ENCODE measurements around the gene TNFRSF11A.

TNFRSF11A gene

DNA sequence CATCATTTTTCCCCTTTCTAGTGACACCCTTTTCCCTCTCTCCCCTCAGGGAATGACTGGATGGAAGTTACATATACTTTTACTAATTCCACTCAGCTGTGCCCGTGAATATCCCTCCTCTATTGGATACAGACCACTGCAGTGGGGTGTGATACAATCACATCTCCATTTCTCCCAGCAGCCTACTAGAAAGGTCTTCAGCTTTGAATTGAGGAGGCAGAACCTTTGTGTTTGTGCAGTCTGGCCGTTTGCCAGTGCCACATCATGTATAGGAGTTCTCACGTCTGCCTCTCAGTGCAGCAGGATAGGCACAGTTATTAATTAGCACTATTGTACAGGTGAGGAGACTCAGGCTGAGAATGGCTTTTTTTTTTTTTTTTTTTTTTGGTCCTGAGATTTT, 16.4 kb downstream of the TNFRSF11A start:
- no peak for TF ChIP-seq POLR2AphosphoS5 (IDR thresholded peaks at IDR 0.05; ENCODE audit: low read depth)
- TF ChIP-seq SPI1 (IDR thresholded peaks at IDR 0.05; ENCODE audit: borderline replicate concordance, low read depth): no peak
- TF ChIP-seq, protein P1, sequence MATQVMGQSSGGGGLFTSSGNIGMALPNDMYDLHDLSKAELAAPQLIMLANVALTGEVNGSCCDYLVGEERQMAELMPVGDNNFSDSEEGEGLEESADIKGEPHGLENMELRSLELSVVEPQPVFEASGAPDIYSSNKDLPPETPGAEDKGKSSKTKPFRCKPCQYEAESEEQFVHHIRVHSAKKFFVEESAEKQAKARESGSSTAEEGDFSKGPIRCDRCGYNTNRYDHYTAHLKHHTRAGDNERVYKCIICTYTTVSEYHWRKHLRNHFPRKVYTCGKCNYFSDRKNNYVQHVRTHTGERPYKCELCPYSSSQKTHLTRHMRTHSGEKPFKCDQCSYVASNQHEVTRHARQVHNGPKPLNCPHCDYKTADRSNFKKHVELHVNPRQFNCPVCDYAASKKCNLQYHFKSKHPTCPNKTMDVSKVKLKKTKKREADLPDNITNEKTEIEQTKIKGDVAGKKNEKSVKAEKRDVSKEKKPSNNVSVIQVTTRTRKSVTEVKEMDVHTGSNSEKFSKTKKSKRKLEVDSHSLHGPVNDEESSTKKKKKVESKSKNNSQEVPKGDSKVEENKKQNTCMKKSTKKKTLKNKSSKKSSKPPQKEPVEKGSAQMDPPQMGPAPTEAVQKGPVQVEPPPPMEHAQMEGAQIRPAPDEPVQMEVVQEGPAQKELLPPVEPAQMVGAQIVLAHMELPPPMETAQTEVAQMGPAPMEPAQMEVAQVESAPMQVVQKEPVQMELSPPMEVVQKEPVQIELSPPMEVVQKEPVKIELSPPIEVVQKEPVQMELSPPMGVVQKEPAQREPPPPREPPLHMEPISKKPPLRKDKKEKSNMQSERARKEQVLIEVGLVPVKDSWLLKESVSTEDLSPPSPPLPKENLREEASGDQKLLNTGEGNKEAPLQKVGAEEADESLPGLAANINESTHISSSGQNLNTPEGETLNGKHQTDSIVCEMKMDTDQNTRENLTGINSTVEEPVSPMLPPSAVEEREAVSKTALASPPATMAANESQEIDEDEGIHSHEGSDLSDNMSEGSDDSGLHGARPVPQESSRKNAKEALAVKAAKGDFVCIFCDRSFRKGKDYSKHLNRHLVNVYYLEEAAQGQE (IDR thresholded peaks at IDR 0.05; ENCODE audit: insufficient replicate concordance, low read depth): no peak
- TF ChIP-seq GABPA (IDR thresholded peaks at IDR 0.05; ENCODE audit: low read depth): no peak
- TF ChIP-seq, protein P2, sequence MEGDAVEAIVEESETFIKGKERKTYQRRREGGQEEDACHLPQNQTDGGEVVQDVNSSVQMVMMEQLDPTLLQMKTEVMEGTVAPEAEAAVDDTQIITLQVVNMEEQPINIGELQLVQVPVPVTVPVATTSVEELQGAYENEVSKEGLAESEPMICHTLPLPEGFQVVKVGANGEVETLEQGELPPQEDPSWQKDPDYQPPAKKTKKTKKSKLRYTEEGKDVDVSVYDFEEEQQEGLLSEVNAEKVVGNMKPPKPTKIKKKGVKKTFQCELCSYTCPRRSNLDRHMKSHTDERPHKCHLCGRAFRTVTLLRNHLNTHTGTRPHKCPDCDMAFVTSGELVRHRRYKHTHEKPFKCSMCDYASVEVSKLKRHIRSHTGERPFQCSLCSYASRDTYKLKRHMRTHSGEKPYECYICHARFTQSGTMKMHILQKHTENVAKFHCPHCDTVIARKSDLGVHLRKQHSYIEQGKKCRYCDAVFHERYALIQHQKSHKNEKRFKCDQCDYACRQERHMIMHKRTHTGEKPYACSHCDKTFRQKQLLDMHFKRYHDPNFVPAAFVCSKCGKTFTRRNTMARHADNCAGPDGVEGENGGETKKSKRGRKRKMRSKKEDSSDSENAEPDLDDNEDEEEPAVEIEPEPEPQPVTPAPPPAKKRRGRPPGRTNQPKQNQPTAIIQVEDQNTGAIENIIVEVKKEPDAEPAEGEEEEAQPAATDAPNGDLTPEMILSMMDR (IDR thresholded peaks at IDR 0.05; ENCODE audit: insufficient read depth, low read length): no peak
- DNase-seq (ENCODE audit: low read depth in 1 of 2, low spot score in 1 of 2): no peak
- no peak overlapping the region for H3K27ac ChIP-seq (replicated peaks)
- no peak overlapping the region for H3K4me3 ChIP-seq (replicated peaks; ENCODE audit: insufficient read depth, low read length)
- peaks cover 10% of the 10 kb centered on the region for H3K27me3 ChIP-seq (ENCODE audit: insufficient read depth, poor library complexity, severe bottlenecking)

DNA sequence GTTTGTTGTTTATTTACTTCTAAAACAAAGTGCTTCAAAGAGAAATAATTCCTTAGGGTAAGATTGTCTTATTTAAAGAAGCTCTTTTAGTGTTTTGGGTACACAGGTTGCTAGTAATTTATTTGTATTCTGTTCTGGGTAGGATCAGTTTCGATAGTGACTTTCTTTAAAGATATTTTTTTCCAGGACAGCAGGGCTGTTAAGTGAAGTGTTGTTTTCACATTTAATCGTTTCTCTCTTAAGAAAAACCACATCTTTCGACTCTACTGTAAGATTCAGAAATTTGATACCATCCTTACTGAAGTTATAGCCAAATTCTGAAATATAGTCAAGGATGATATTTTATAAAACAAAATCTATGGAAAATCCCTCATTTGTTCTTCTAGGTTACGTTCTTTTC, 17.8 kb downstream of the TNFRSF11A start:
- no peak for DNase-seq (ENCODE audit: low read depth in 1 of 2, low spot score in 1 of 2)
- TF ChIP-seq GABPA (IDR thresholded peaks at IDR 0.05; ENCODE audit: low read depth) (no peak), SPI1 (IDR thresholded peaks at IDR 0.05; ENCODE audit: borderline replicate concordance, low read depth) (no peak), POLR2AphosphoS5 (IDR thresholded peaks at IDR 0.05; ENCODE audit: low read depth) (no peak)
- TF ChIP-seq, protein P1 (IDR thresholded peaks at IDR 0.05; ENCODE audit: insufficient replicate concordance, low read depth): no peak
- TF ChIP-seq, protein P2 (IDR thresholded peaks at IDR 0.05; ENCODE audit: insufficient read depth, low read length): no peak
- Histone ChIP-seq H3K27ac (replicated peaks) (no peak overlapping the region), H3K4me3 (replicated peaks; ENCODE audit: insufficient read depth, low read length) (no peak overlapping the region), H3K27me3 (ENCODE audit: insufficient read depth, poor library complexity, severe bottlenecking) (peaks cover 10% of the 10 kb centered on the region)

DNA sequence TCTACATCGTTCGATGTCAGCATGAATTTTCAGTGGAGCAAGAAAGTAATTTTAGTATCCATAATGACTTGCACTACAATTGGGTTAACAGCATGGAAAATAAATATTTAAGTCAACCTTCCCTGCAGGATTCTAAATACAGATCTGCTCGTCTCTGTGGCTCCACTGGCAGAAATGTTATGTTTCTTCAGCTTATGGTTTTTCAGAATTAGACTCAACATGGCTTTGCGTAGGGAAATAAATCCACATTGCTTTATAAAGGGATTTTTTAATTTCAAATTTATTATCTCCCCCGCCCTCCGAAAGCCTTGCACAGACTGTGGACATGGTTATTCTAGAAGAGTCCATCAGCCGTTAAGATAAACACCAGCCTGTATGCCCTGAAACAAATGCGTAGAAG, 18.2 kb downstream of the TNFRSF11A start:
- H3K27ac ChIP-seq (replicated peaks): no peak overlapping the region
- peaks cover 7% of the 10 kb centered on the region for H3K27me3 ChIP-seq (ENCODE audit: insufficient read depth, poor library complexity, severe bottlenecking)
- no peak for DNase-seq (ENCODE audit: low read depth in 1 of 2, low spot score in 1 of 2)
- no peak overlapping the region for H3K4me3 ChIP-seq (replicated peaks; ENCODE audit: insufficient read depth, low read length)
- TF ChIP-seq, protein P2 (IDR thresholded peaks at IDR 0.05; ENCODE audit: insufficient read depth, low read length): no peak
- TF ChIP-seq POLR2AphosphoS5 (IDR thresholded peaks at IDR 0.05; ENCODE audit: low read depth): no peak
- no peak for TF ChIP-seq GABPA (IDR thresholded peaks at IDR 0.05; ENCODE audit: low read depth)
- TF ChIP-seq SPI1 (IDR thresholded peaks at IDR 0.05; ENCODE audit: borderline replicate concordance, low read depth): no peak
- TF ChIP-seq, protein P1 (IDR thresholded peaks at IDR 0.05; ENCODE audit: insufficient replicate concordance, low read depth): no peak

Measured in HL-60 (cell line).